SK-N-SH (cell line): ENCODE data around the gene SHB.

ENCODE experiments used
- CTCF ChIP-seq: fragments of 200-600 bp; sonication (generic); IDR thresholded peaks from 2 replicates; pipeline ENCODE4 v1.6.1; 2017; ENCODE audit warnings: antibody characterized with exemption, mild to moderate bottlenecking, moderate library complexity
- FOSL2 ChIP-seq: IDR thresholded peaks from 2 replicates; pipeline ENCODE4 v1.4.0; 2012; ENCODE audit warnings: low read depth, mild to moderate bottlenecking, moderate library complexity, borderline replicate concordance
- FOXM1 ChIP-seq: IDR thresholded peaks from 2 replicates; pipeline ENCODE4 v1.4.0; 2012; ENCODE audit warnings: low read depth, mild to moderate bottlenecking
- MAX ChIP-seq: IDR thresholded peaks from 2 replicates; pipeline ENCODE4 v1.4.0; 2012; ENCODE audit warnings: low read depth
- PBX3 ChIP-seq: IDR thresholded peaks from 2 replicates; pipeline ENCODE4; 2012
- POLR2AphosphoS5 ChIP-seq: IDR thresholded peaks from 2 replicates; pipeline ENCODE4 v1.6.1; 2012; ENCODE audit warnings: low read depth, low read length
- RXRA ChIP-seq: IDR thresholded peaks from 2 replicates; pipeline ENCODE4 v1.4.0; 2012; ENCODE audit warnings: low read depth, mild to moderate bottlenecking, borderline replicate concordance
- SMC3 ChIP-seq: IDR thresholded peaks from 2 replicates; pipeline ENCODE4 v1.6.1; 2012; ENCODE audit warnings: low read depth, low read length, improper control_type of control experiment
- TAF1 ChIP-seq: IDR thresholded peaks from 2 replicates; pipeline ENCODE4 v1.6.1; 2012; ENCODE audit warnings: low read depth, mild to moderate bottlenecking, low read length, moderate library complexity, borderline replicate concordance
- TCF12 ChIP-seq: IDR thresholded peaks from 2 replicates; pipeline ENCODE4 v1.4.0; 2012

- TF ChIP-seq CTCF = no peak
- no peak for TF ChIP-seq FOSL2
- no peak for TF ChIP-seq TAF1
- no peak for TF ChIP-seq POLR2AphosphoS5
- no peak for TF ChIP-seq MAX
- no peak for TF ChIP-seq SMC3
- no peak for TF ChIP-seq RXRA
- TF ChIP-seq PBX3 = no peak
- TF ChIP-seq TCF12 = no peak
- TF ChIP-seq FOXM1 = no peak
These were observed 48.6 kb upstream of the SHB start for GRCh38 chr9:38117651-38118050.
